Fibroblast of mammary gland (primary cell): ENCODE results near the gene SSTR5.

ENCODE experiments used
- DNase-seq: peaks from one replicate; pipeline ENCODE4 v3.0.0-alpha.2; 2010; ENCODE audit warnings: low read depth
- H3K4me3 ChIP-seq: 2 replicates; pipeline ENCODE4 v1.5.1; 2011; ENCODE audit warnings: low read depth, mild to moderate bottlenecking, low read length, moderate library complexity; ENCODE audit not compliant: control insufficient read depth
- TF ChIP-seq, protein P1 (sequence below): conservative IDR thresholded peaks from 2 replicates; pipeline ENCODE4 v1.5.1; 2011; ENCODE audit warnings: low read depth, low read length, inconsistent platforms; ENCODE audit not compliant: control insufficient read depth, insufficient read depth

The SSTR5 gene

DNA sequence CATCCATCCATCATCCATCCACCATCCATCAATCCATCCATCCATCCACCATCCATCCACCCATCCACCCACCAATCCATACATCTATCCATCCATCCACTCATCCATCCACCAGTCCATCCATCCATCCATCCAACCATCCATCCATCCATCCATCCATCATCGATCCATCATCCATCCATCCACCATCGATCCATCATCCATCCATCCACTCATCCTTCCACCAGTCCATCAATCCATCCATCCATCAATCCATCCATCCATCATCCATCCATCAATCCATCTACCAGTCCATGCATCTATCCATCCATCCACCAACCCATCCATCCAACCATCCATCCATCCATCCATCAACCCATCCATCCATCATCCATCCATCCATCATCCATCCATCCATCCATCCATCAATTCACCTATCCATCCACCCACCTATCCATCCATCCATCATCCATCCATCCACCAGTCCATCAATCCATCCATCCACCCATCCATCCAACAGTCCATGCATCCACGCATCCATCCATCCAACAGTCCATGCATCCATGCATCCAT, 39.3 kb upstream of the SSTR5 start:
- DNase-seq, result no peak
- no peak overlapping the region for H3K4me3 ChIP-seq
- TF ChIP-seq, protein P1, sequence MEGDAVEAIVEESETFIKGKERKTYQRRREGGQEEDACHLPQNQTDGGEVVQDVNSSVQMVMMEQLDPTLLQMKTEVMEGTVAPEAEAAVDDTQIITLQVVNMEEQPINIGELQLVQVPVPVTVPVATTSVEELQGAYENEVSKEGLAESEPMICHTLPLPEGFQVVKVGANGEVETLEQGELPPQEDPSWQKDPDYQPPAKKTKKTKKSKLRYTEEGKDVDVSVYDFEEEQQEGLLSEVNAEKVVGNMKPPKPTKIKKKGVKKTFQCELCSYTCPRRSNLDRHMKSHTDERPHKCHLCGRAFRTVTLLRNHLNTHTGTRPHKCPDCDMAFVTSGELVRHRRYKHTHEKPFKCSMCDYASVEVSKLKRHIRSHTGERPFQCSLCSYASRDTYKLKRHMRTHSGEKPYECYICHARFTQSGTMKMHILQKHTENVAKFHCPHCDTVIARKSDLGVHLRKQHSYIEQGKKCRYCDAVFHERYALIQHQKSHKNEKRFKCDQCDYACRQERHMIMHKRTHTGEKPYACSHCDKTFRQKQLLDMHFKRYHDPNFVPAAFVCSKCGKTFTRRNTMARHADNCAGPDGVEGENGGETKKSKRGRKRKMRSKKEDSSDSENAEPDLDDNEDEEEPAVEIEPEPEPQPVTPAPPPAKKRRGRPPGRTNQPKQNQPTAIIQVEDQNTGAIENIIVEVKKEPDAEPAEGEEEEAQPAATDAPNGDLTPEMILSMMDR, result no peak

DNA sequence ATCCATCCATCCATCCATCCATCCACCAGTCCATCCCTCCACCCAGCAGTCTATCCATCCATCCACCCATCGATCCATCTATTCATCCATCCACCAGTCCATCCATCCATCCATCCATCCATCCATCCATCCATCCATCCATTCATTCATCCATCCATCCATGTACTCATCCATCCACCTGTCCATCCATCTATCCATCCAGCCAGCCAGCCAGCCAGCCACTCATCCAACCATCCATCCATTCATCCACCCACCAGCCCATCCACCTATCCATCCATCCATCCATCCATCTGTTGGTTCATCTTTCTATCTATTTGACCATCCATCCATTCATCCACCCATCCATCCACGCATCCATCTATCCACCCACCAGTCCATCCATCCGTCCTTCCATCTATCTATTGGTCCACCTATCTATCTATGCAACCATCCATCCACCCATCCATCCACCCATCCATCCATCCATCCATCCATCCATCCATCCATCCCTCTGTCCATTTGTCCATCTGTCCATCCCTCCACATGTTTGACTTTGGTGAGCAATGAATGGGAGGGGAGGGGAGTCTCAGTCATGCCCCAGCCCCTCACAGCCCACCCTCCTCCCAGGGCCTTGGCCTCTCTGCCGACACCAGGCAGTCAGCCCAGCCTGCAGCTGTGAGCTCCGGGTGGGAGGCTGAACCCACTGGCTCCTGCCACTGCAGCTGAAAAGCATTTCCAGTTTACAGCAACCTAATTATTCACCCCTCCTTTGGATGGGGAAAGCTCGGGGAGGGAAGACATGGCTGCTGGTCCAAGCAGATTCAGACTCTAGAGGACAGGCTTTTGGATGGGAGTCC, 38.1 kb upstream of the SSTR5 start:
- no peak for DNase-seq
- no peak overlapping the region for H3K4me3 ChIP-seq
- TF ChIP-seq, protein P1, result no peak

DNA sequence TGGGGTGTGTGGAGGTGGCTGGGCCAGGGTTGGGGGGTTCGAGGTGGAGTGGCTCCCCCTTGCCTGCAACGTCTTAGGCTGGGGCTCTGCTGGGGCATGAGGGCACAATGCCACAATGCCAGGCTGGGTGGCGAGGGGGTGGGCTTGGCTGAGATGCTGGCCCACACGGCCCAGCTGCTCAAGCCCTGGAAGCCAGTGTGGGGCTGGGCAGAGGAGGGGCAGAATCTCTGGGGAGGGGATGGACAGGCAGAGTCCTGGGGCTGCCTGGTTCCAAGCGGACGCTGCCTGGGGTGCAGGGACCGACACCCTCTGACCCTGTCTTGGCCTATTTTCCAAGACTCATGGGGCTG, 37.5 kb upstream of the SSTR5 start:
- TF ChIP-seq, protein P1, result no peak
- DNase-seq, result no peak

DNA sequence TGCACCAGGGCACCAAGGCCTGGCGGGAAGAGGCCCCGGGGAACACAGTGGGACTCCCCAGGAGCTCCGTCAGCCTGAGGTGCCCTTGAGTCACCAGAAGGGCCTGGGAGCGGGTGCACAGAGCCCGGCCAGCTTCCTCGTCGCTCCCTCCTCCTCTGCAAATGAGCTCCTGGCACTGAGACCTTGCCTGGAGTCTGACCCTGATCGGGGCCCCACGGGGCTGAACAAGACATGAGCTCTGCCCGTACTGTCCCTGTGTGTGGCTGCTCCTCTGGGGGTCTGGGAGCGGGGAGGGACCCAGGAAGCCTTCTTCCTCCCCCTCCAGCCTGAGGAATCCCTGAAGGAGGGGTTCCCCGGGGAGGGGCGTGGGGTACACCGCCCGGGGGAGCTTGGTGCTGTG, 36.4 kb upstream of the SSTR5 start:
- no peak for DNase-seq
- no peak overlapping the region for H3K4me3 ChIP-seq
- TF ChIP-seq, protein P1, result no peak

More for the DNA sequence above, 37.5 kb upstream of the SSTR5 start:
- H3K4me3 ChIP-seq, result no peak overlapping the region

DNA sequence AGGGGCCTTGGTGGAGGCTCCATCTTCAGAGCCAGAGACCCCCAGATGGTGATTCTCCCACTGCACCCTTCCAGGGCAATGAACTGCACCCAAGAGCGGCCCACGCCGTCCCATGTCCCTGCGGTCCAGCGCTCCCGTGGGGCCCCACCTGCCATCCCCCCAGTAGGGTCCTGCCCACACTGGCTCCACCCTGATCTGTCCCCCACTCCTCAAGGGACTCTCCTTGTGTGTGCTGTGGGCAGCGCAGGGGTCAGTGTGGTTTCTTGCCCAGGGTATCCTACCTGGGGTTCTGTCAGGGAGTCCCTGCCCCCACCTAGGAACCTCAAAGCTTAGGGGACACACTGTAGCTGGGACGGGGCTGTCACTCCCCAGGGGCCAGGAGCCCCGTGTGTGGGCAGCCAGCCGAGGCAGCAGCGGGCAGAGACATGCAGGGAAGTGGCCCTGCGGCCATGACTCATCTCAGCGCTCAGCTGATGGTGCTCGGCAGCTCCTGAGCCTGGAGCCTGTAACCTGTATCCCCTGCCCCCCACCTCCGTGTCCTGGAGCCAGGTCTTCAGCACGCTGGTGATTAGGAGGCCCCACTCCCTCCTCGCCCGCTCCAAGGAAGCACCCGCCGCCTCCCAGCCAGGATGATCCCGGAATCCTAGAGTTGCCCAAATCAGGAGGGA, 35.7 kb upstream of the SSTR5 start:
- TF ChIP-seq, protein P1, result no peak
- DNase-seq, result peak; percentile 1
- no peak overlapping the region for H3K4me3 ChIP-seq

DNA sequence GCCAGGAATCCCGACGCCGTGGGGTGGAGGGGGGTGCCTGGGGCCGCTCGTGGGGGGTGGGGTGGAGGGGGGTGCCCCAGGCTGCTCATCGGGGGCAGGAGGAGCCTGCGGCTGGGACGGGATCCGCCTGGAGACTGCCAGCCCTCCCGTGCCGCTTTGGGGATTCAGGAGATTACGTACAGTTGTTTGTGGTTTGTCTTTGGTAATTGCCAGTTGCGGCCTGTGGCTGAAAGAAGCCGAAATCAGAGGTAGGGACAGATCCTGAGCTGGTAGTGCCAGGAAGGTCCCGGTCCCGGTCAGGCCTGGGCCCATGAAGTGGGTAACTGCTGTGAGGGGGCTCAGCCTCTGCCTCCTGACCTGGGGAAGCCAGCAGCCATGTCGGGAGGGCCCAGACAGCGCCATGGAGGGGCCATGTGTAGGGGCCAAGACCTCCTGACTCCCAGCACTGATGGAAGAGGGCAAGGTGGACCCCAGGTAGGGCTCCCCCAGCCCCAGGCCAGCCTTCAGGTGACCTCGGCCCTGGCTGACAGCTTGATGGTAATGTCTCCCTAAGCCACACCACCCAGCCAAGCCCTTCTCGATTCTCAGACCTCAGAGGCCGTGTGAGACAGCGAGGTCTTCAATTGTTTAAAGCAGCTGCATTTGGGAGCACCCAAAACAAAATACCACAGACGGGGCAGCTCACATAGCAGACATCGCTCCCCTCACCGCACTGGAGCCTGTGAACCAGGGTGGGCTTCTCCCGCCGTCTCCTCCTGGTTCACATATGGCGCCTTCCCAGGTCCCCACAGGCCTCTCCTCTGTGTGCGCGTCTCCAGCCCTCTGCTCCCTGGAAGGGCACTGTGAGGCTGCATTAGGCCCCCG, 34.9 kb upstream of the SSTR5 start:
- no peak for DNase-seq
- TF ChIP-seq, protein P1, result no peak

More for the DNA sequence above, 34.9 kb upstream of the SSTR5 start:
- H3K4me3 ChIP-seq, result no peak overlapping the region
